GM21526 (cell line): Measurements from ENCODE around the gene SUMO3.

Source experiments
- ATAC-seq: cut with Tn5 transposase; IDR thresholded peaks from one replicate; pipeline ENCODE4 v1.9.1; 2021; ENCODE audit warnings: moderate library complexity; ENCODE audit not compliant: unreplicated experiment, low FRiP score

SUMO3 gene

GRCh38 chr21:44783020-44783696 lies 34.7 kb downstream of the SUMO3 start:
- no peak for ATAC-seq

GRCh38 chr21:44780767-44781459 lies 36.9 kb downstream of the SUMO3 start:
- ATAC-seq = no peak

- ATAC-seq = no peak
Observed at GRCh38 chr21:44780137-44780502, 37.7 kb downstream of the SUMO3 start.

GRCh38 chr21:44779417-44780136 lies 38.3 kb downstream of the SUMO3 start:
- ATAC-seq = no peak

- no peak for ATAC-seq
Observed at GRCh38 chr21:44778983-44779382, 38.9 kb downstream of the SUMO3 start.

GRCh38 chr21:44778499-44778911 lies 39.4 kb downstream of the SUMO3 start:
- no peak for ATAC-seq

- no peak for ATAC-seq
Observed at GRCh38 chr21:44778094-44778493, 39.8 kb downstream of the SUMO3 start.

- ATAC-seq = no peak
Observed at GRCh38 chr21:44774972-44775371, 42.9 kb downstream of the SUMO3 start.

GRCh38 chr21:44773291-44773932 lies 44.5 kb downstream of the SUMO3 start:
- no peak for ATAC-seq

GRCh38 chr21:44771896-44772525 lies 45.9 kb downstream of the SUMO3 start:
- no peak for ATAC-seq

- no peak for ATAC-seq
Observed at GRCh38 chr21:44767834-44768831, 49.7 kb downstream of the SUMO3 start.

GRCh38 chr21:44766818-44767354 lies 51.0 kb downstream of the SUMO3 start:
- no peak for ATAC-seq

GRCh38 chr21:44766014-44766817 lies 51.6 kb downstream of the SUMO3 start:
- ATAC-seq = no peak

GRCh38 chr21:44765231-44766013 lies 52.4 kb downstream of the SUMO3 start:
- ATAC-seq = no peak

- no peak for ATAC-seq
Observed at GRCh38 chr21:44764319-44765230, 53.3 kb downstream of the SUMO3 start.

- no peak for ATAC-seq
Observed at GRCh38 chr21:44763451-44764318, 54.2 kb downstream of the SUMO3 start.
